ENCODE measurements around the gene DNAJC7.

- TF ChIP-seq POLR2A (IDR thresholded peaks at IDR 0.05) = no peak
- no peak for TF ChIP-seq CTCF (IDR thresholded peaks at IDR 0.05)
Measured at GRCh38 chr17:42059815-42060214, 42.6 kb upstream of the DNAJC7 start.
